ENCODE measurements around the gene ZNF746.

- TF ChIP-seq POLR2AphosphoS5 (IDR thresholded peaks at IDR 0.05; ENCODE audit: borderline replicate concordance, low read depth, low read length) (no peak), EZH2 (IDR thresholded peaks at IDR 0.05) (no peak), FOXP2 (optimal IDR thresholded peaks at IDR 0.05; ENCODE audit: control extremely low read depth, extremely low read length, insufficient read depth) (no peak)
Observed at GRCh38 chr7:149440222-149440621, 57.4 kb downstream of the ZNF746 start.
